ENCODE results near the gene SLC2A9.

The SLC2A9 gene

DNA sequence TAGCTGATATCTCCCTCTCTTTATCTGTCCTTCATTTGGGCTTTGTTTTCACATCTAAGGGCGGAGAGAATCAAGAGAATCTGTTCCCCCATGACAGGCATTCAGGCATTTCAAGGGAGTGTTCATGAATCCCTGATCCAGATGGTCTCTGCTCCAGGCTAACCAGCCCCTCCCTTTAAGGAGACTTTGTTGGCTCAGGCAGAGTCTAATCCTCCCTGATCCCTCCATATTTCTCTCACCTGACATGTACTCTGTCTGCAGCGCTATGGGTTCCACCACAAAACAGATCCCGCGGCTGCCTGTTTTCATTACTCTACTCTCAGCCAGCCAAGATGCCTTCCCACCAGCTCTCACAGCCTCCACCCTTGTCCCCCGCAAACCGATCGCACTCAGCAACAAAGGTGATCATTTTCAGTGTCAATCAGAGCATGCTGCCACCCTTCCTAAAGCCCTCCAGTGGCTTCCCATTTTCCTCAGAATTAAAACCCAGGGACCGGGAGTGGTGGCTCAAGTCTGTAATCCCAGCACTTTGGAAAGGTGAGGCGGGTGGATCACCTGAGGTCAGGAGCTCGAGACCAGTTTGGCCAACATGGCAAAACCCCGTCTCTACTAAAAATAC is 30.3 kb upstream of the SLC2A9 start:
- Histone ChIP-seq H3K9me3 (ENCODE audit: insufficient read depth, low read depth, low read length) (no peaks in the 10 kb centered on the region), H3K4me1 (ENCODE audit: insufficient read depth, low read length, poor library complexity, severe bottlenecking) (peaks cover 9% of the 10 kb centered on the region), H3K9ac (ENCODE audit: low read depth, low read length, poor library complexity, severe bottlenecking) (no peak overlapping the region), H3K9me2 (replicated peaks; ENCODE audit: low read depth, low read length) (no peaks in the 10 kb centered on the region), H3K79me2 (ENCODE audit: insufficient read depth, low read length) (no peaks in the 10 kb centered on the region), H3K4me3 (ENCODE audit: low read length, poor library complexity, severe bottlenecking) (no peak overlapping the region), H2AFZ (ENCODE audit: low read length) (no peak overlapping the region), H4K20me1 (ENCODE audit: insufficient read depth, low read length, poor library complexity, severe bottlenecking) (no peaks in the 10 kb centered on the region), H3K27me3 (ENCODE audit: insufficient read depth, low read length, poor library complexity, severe bottlenecking) (peaks cover 34% of the 10 kb centered on the region), H3K4me2 (ENCODE audit: low read depth, low read length, poor library complexity, severe bottlenecking) (no peak overlapping the region), H3K36me3 (ENCODE audit: insufficient read depth, low read length) (no peaks in the 10 kb centered on the region), H3F3A (ENCODE audit: low read depth) (no peaks in the 10 kb centered on the region)
- TF ChIP-seq, protein P1, sequence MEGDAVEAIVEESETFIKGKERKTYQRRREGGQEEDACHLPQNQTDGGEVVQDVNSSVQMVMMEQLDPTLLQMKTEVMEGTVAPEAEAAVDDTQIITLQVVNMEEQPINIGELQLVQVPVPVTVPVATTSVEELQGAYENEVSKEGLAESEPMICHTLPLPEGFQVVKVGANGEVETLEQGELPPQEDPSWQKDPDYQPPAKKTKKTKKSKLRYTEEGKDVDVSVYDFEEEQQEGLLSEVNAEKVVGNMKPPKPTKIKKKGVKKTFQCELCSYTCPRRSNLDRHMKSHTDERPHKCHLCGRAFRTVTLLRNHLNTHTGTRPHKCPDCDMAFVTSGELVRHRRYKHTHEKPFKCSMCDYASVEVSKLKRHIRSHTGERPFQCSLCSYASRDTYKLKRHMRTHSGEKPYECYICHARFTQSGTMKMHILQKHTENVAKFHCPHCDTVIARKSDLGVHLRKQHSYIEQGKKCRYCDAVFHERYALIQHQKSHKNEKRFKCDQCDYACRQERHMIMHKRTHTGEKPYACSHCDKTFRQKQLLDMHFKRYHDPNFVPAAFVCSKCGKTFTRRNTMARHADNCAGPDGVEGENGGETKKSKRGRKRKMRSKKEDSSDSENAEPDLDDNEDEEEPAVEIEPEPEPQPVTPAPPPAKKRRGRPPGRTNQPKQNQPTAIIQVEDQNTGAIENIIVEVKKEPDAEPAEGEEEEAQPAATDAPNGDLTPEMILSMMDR (conservative IDR thresholded peaks at IDR 0.05; ENCODE audit: low read length), result no peak
- no peak for TF ChIP-seq EZH2phosphoT487 (IDR thresholded peaks at IDR 0.05; ENCODE audit: borderline replicate concordance)

- TF ChIP-seq, protein P1 (conservative IDR thresholded peaks at IDR 0.05; ENCODE audit: low read length), result no peak
- no peak for TF ChIP-seq EZH2phosphoT487 (IDR thresholded peaks at IDR 0.05; ENCODE audit: borderline replicate concordance)
- H4K20me1 ChIP-seq (ENCODE audit: insufficient read depth, low read length, poor library complexity, severe bottlenecking), result no peaks in the 10 kb centered on the region
- H3F3A ChIP-seq (ENCODE audit: low read depth), result no peaks in the 10 kb centered on the region
- H3K27me3 ChIP-seq (ENCODE audit: insufficient read depth, low read length, poor library complexity, severe bottlenecking), result peaks cover 34% of the 10 kb centered on the region
- no peaks in the 10 kb centered on the region for H3K9me2 ChIP-seq (replicated peaks; ENCODE audit: low read depth, low read length)
- H3K36me3 ChIP-seq (ENCODE audit: insufficient read depth, low read length), result no peaks in the 10 kb centered on the region
- peaks cover 9% of the 10 kb centered on the region for H3K4me1 ChIP-seq (ENCODE audit: insufficient read depth, low read length, poor library complexity, severe bottlenecking)
- H3K9me3 ChIP-seq (ENCODE audit: insufficient read depth, low read depth, low read length), result no peaks in the 10 kb centered on the region
- H3K4me2 ChIP-seq (ENCODE audit: low read depth, low read length, poor library complexity, severe bottlenecking), result no peak overlapping the region
- H2AFZ ChIP-seq (ENCODE audit: low read length), result no peak overlapping the region
- no peak overlapping the region for H3K4me3 ChIP-seq (ENCODE audit: low read length, poor library complexity, severe bottlenecking)
- no peak overlapping the region for H3K9ac ChIP-seq (ENCODE audit: low read depth, low read length, poor library complexity, severe bottlenecking)
- no peaks in the 10 kb centered on the region for H3K79me2 ChIP-seq (ENCODE audit: insufficient read depth, low read length)
Measured at GRCh38 chr4:10050721-10051120, 29.4 kb upstream of the SLC2A9 start.

- Histone ChIP-seq H3K27me3 (ENCODE audit: insufficient read depth, low read length, poor library complexity, severe bottlenecking) (peaks cover 34% of the 10 kb centered on the region), H3K4me2 (ENCODE audit: low read depth, low read length, poor library complexity, severe bottlenecking) (no peak overlapping the region), H2AFZ (ENCODE audit: low read length) (no peak overlapping the region), H3K4me1 (ENCODE audit: insufficient read depth, low read length, poor library complexity, severe bottlenecking) (peaks cover 9% of the 10 kb centered on the region), H3K4me3 (ENCODE audit: low read length, poor library complexity, severe bottlenecking) (no peak overlapping the region), H3K9me2 (replicated peaks; ENCODE audit: low read depth, low read length) (no peaks in the 10 kb centered on the region), H3K79me2 (ENCODE audit: insufficient read depth, low read length) (no peaks in the 10 kb centered on the region), H3F3A (ENCODE audit: low read depth) (no peaks in the 10 kb centered on the region), H3K9me3 (ENCODE audit: insufficient read depth, low read depth, low read length) (no peaks in the 10 kb centered on the region), H3K36me3 (ENCODE audit: insufficient read depth, low read length) (no peaks in the 10 kb centered on the region), H3K9ac (ENCODE audit: low read depth, low read length, poor library complexity, severe bottlenecking) (no peak overlapping the region), H4K20me1 (ENCODE audit: insufficient read depth, low read length, poor library complexity, severe bottlenecking) (no peaks in the 10 kb centered on the region)
- TF ChIP-seq, protein P1 (conservative IDR thresholded peaks at IDR 0.05; ENCODE audit: low read length), result no peak
- TF ChIP-seq EZH2phosphoT487 (IDR thresholded peaks at IDR 0.05; ENCODE audit: borderline replicate concordance), result no peak
Measured at GRCh38 chr4:10050261-10050661, 29.0 kb upstream of the SLC2A9 start.

All from Loucy (cell line).